Central memory CD8-positive, alpha-beta T cell (primary cell): Measurements from ENCODE around the gene MAGEF1.

Experiments
- ATAC-seq: fragments of 150-1000 bp; cut with Tn5 transposase; replicated peaks from 2 replicates; pipeline ENCODE4 v1.10.0; 2022; ENCODE audit warnings: mild to moderate bottlenecking, moderate FRiP score, moderate number of reproducible peaks; ENCODE audit not compliant: poor library complexity, severe bottlenecking; ENCODE audit errors: extremely low read depth
- DNase-seq, 2 donors: peaks; one replicate each; pipeline ENCODE4 v3.0.0; 2021; ENCODE audit warnings: low spot score in 2 of 2
- H3K27ac Mint-ChIP-seq: one replicate; pipeline ENCODE4 v1.8.0; 2022; ENCODE audit warnings: low read depth, mild to moderate bottlenecking, moderate library complexity, mixed read lengths
- H3K27me3 Mint-ChIP-seq: one replicate; pipeline ENCODE4 v1.8.0; 2022; ENCODE audit warnings: mixed read lengths
- H3K36me3 Mint-ChIP-seq: one replicate; pipeline ENCODE4 v1.8.0; 2022; ENCODE audit warnings: mild to moderate bottlenecking, moderate library complexity, mixed read lengths; ENCODE audit not compliant: insufficient read depth
- H3K4me1 Mint-ChIP-seq: one replicate; pipeline ENCODE4 v1.8.0; 2022; ENCODE audit warnings: mixed read lengths
- H3K4me3 Mint-ChIP-seq: one replicate; pipeline ENCODE4 v1.8.0; 2022; ENCODE audit warnings: mild to moderate bottlenecking, moderate library complexity, mixed read lengths
- H3K9me3 Mint-ChIP-seq: one replicate; pipeline ENCODE4 v1.8.0; 2022; ENCODE audit warnings: mixed read lengths

Gene MAGEF1

GRCh38 chr3:184660931-184661330 is 50.9 kb downstream of the MAGEF1 start:
- Mint-ChIP-seq H3K4me3 (no peak overlapping the region), H3K27me3 (peaks cover 34% of the 10 kb centered on the region), H3K27ac (no peak overlapping the region), H3K4me1 (peaks cover 6% of the 10 kb centered on the region), H3K9me3 (no peaks in the 10 kb centered on the region), H3K36me3 (no peaks in the 10 kb centered on the region)
- DNase-seq (no peak), ATAC-seq (no peak)
